ENCODE data around the gene PRMT7. TPM values are rescaled to one million over a fixed set of nuclear protein-coding genes. Genes with fewer than 3 reads are reported as not detected.

Gene PRMT7, protein sequence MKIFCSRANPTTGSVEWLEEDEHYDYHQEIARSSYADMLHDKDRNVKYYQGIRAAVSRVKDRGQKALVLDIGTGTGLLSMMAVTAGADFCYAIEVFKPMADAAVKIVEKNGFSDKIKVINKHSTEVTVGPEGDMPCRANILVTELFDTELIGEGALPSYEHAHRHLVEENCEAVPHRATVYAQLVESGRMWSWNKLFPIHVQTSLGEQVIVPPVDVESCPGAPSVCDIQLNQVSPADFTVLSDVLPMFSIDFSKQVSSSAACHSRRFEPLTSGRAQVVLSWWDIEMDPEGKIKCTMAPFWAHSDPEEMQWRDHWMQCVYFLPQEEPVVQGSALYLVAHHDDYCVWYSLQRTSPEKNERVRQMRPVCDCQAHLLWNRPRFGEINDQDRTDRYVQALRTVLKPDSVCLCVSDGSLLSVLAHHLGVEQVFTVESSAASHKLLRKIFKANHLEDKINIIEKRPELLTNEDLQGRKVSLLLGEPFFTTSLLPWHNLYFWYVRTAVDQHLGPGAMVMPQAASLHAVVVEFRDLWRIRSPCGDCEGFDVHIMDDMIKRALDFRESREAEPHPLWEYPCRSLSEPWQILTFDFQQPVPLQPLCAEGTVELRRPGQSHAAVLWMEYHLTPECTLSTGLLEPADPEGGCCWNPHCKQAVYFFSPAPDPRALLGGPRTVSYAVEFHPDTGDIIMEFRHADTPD
- 10 to 100 TPM; 11.6 to 22.6 (median 15.6) TPM for total RNA-seq
- 10 to 100 TPM; 43.9 to 47.9 TPM for polyA plus RNA-seq

DNA sequence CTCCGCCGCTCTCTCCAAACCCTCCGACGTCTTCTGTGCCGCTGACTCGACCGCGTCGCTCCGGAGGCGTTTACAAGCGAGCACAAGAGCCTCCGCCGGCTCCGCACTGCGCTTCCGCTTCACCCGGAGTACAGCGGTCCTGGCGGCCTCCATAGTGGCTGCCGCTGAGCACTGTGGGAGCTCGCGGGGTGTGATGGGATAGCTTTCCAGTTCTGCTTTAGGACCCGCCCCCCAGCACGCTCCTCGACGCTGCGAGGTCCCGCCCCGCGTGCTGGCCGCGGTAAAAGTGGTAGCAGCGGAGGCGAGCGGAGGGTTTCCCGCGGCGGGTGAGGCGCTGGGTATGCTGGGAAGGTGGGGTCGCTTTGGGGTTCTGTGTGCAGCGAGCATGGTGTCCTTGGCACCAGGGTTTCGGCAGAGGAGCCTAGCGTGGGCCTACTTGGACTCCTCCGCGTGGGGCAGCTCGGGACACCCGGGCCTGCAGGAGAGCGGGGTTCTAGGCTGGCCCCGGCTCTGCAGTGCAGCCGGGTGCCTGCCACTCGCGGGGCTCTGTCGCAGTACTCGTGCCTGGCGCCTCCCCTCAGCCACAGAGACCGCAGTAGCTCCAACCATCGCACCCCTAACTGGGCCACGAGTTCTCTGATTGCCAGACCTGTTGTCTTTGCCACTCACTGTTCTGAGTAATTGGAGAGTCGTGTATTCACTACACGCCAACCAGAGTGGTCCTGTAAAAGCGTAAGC lies at the start of gene PRMT7, which contains the start of gene SLC7A6OS:
Gene PRMT7 (plus strand): TSS at position 246 of the 738 bp plus-strand sequence. CDS start 4,961 bp downstream, outside the sequence.
Gene SLC7A6OS (minus strand): TSS at position 173 of the 738 bp plus-strand sequence. CDS start 20 bp downstream, at position 153.
- Histone ChIP-seq H3K27me3 (no peaks in the 10 kb centered on the region), H3K4me1 (peaks cover 0 to 15% (median 12%) of the 10 kb centered on the region in 3 donors), H3K27ac (peak within 1 kb of the TSS; percentile 43 to 61 (median 56)), H3K9me3 (no peaks in the 10 kb centered on the region), H3K36me3 (peaks cover 0 to 7% (median 4%) of the 10 kb centered on the region in 3 donors), H3K4me3 (peak within 1 kb of the TSS; percentile 91 to 97 (median 92))
- no peak for FAIRE-seq
- peak; percentile 85 to 94 (median 89) for DNase-seq
- intact Hi-C loops (cut with DNase I): no loop called here
- WGBS, 2 donors: 0% methylated on average over 60 to 62 of the region's 62 CpGs
- peak; percentile 100 for ATAC-seq
- TF ChIP-seq, protein P1, sequence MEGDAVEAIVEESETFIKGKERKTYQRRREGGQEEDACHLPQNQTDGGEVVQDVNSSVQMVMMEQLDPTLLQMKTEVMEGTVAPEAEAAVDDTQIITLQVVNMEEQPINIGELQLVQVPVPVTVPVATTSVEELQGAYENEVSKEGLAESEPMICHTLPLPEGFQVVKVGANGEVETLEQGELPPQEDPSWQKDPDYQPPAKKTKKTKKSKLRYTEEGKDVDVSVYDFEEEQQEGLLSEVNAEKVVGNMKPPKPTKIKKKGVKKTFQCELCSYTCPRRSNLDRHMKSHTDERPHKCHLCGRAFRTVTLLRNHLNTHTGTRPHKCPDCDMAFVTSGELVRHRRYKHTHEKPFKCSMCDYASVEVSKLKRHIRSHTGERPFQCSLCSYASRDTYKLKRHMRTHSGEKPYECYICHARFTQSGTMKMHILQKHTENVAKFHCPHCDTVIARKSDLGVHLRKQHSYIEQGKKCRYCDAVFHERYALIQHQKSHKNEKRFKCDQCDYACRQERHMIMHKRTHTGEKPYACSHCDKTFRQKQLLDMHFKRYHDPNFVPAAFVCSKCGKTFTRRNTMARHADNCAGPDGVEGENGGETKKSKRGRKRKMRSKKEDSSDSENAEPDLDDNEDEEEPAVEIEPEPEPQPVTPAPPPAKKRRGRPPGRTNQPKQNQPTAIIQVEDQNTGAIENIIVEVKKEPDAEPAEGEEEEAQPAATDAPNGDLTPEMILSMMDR (IDR thresholded peaks at IDR 0.05): no peak

DNA sequence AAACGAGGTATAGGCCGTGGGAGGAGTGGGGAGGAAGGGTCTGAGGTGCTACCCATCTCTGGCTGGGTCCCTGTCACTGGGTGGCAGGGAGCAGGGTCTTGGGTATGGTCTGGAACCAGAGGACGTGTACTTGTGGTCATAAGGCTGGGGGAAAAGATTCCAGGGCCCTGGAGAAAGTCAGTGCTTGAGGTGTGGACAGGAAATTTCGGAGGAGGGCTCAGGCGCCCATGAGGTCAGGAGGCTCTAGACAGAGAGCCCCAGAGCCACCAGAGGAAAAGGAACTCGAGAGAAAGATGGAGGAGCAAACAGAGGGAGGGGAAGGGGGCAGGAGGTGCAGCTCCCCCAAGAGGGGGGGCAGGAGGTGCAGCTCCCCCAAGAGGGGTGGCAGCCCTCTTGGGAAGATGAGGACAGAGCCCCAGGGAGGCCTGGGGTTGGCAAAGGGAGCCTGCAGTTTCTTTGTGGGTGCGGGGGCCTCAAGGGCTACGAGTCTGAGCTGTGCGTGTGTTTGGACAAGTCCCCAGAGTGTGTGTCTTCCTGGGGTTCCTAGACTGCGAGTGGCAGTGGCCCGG lies 47.2 kb upstream of the PRMT7 start:
- Histone ChIP-seq H3K36me3 (no peaks in the 10 kb centered on the region), H3K4me3 (peak overlapping the region; percentile 72 to 89 (median 82)), H3K27ac (peak overlapping the region; percentile 36 to 80 (median 66)), H3K27me3 (no peaks in the 10 kb centered on the region), H3K9me3 (no peaks in the 10 kb centered on the region), H3K4me1 (peaks cover 0 to 7% (median 4%) of the 10 kb centered on the region in 3 donors)
- ATAC-seq: no peak
- intact Hi-C loops (cut with DNase I): loop anchor here in 1 of 3 donors (5.0 kb wide), 1 partner anchor 64 kb away; no protein-coding TSS in a partner anchor
- no peak for DNase-seq
- TF ChIP-seq, protein P1 (IDR thresholded peaks at IDR 0.05): peak in 1 of 4 donors; percentile 61
- FAIRE-seq: no peak
- 36 to 48% methylated on average over 9 to 11 of the region's 11 CpGs for WGBS, 2 donors

DNA sequence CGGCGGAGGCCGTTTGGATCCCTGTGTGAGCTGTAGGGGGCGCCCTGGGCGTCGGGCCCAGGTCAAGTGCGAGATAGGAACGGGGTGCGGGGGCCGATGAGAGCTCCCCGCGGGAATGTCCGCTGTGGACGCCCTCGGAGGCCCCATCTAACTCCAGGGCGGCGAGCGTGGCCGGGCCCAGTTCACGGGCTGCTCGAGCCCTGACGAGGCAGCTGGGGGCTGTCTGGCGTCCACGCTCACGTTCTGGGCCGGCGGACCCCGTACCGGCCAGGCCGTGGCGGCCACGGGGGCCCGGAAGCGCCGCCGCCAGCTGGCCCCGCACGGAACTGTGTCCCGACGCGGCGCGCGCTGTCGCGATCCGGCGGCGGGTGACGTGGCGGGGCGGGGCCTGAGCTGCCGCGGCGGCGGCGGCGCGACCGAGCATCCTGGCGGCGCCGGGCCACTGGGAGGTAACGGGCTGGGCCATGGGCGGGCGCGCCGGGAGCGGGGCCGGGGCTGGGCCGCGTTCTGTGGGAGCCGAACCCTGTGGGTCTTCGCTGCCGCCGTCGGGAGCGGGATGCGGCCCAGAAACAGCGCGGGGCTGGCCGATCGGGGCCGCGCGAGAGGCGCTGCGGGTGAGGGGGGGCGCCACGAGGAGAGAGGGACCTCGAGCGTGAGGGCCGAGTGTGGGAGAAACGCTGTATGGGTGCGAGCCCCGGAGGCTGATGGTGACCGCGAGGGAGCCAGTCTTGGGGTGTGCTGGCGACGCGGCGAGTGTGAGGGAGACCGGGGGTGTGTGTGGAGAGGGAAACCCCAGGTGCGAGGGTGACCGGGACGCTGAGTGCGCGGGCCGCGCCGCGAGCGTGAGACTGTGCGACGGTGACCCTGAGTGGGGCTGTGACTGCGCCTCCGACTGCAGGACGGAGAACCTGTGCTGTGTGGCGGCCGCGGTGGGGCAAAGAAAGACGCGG lies 46.4 kb upstream of the PRMT7 start, which contains the start of gene SLC7A6:
Gene SLC7A6 (plus strand): TSS at position 399 of the 950 bp plus-strand sequence. CDS start 10,201 bp downstream, outside the sequence.
- peaks cover 0 to 7% (median 4%) of the 10 kb centered on the region in 3 donors for H3K4me1 ChIP-seq
- intact Hi-C loops (cut with DNase I): loop anchor here in 1 of 3 donors (5.0 kb wide), 1 partner anchor 63 kb away; no protein-coding TSS in a partner anchor
- no peaks in the 10 kb centered on the region for H3K9me3 ChIP-seq
- FAIRE-seq: no peak
- H3K36me3 ChIP-seq: no peaks in the 10 kb centered on the region
- WGBS, 2 donors: 0 to 1% methylated on average over 85 to 123 of the region's 123 CpGs
- TF ChIP-seq, protein P1 (IDR thresholded peaks at IDR 0.05): peak in 3 of 4 donors; percentile 44 to 76 (median 71)
- no peaks in the 10 kb centered on the region for H3K27me3 ChIP-seq
- peak; percentile 79 to 88 (median 82) for ATAC-seq
- DNase-seq: peak; percentile 52 to 89 (median 72)
- H3K27ac ChIP-seq: peak within 1 kb of the TSS; percentile 36 to 80 (median 66)
- H3K4me3 ChIP-seq: peak within 1 kb of the TSS; percentile 72 to 89 (median 82)

All from pancreas (tissue), 10 donors.